Measurements from ENCODE around the gene PRRG3.

The PRRG3 gene

DNA sequence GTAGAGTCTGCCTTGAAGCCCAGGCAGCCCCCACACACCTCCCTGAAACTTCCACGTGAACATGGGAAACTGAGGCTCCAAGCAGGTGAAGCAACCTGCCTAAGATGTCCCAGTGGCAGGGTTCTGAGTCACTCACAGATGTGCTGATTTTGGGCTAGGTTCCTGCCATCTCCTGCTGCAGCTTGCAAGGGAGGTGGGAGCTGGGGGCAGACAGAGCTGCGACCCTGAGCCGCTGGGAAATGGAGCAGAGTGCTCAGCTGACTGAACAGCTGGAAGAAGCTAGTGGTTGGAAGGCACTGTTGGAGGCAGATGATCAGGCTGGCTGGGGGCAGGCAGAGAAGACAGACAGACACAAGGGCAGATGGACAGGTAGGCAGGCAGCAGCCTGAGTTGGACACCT lies 17.0 kb downstream of the PRRG3 start:
- TF ChIP-seq, protein P1, sequence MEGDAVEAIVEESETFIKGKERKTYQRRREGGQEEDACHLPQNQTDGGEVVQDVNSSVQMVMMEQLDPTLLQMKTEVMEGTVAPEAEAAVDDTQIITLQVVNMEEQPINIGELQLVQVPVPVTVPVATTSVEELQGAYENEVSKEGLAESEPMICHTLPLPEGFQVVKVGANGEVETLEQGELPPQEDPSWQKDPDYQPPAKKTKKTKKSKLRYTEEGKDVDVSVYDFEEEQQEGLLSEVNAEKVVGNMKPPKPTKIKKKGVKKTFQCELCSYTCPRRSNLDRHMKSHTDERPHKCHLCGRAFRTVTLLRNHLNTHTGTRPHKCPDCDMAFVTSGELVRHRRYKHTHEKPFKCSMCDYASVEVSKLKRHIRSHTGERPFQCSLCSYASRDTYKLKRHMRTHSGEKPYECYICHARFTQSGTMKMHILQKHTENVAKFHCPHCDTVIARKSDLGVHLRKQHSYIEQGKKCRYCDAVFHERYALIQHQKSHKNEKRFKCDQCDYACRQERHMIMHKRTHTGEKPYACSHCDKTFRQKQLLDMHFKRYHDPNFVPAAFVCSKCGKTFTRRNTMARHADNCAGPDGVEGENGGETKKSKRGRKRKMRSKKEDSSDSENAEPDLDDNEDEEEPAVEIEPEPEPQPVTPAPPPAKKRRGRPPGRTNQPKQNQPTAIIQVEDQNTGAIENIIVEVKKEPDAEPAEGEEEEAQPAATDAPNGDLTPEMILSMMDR (conservative IDR thresholded peaks at IDR 0.05; ENCODE audit: low read depth): no peak
- ChIA-PET POLR2A (ENCODE audit: low non-redundant PET) (no interaction called here), CTCF (interaction anchor here (0.5 to 0.6 kb wide), 2 partner anchors 424 to 862 kb away, joined by 3 to 4 read pairs; no protein-coding TSS in a partner anchor)
- no peak for DNase-seq (ENCODE audit: low spot score)
- H3K27ac ChIP-seq: no peak overlapping the region

DNA sequence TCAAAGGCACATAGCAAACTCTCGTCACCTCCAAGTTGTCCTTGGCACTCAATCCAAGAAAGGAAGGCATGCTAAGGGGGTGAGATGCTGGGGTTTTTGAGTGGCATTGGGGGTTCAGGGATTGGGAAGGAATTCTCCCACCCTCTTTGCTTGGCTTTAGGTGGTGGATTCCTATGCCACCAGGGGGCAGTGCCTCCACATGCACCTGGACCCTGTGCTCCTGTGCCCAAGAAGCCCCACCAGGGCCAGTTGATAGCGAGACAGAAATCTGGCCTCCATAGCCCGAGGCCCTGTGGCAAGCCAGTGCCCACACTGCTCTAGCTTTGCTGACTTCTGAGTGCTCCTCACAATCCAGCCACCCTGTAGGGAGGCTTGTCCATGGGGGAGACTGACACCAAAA lies 18.6 kb downstream of the PRRG3 start:
- POLR2A ChIA-PET (ENCODE audit: low non-redundant PET): no interaction called here
- no peak overlapping the region for H3K27ac ChIP-seq
- CTCF ChIA-PET: no interaction called here
- DNase-seq (ENCODE audit: low spot score): peak; percentile 10
- TF ChIP-seq, protein P1 (conservative IDR thresholded peaks at IDR 0.05; ENCODE audit: low read depth): peak; percentile 14; the same call in 1 of the 2 replicates

DNA sequence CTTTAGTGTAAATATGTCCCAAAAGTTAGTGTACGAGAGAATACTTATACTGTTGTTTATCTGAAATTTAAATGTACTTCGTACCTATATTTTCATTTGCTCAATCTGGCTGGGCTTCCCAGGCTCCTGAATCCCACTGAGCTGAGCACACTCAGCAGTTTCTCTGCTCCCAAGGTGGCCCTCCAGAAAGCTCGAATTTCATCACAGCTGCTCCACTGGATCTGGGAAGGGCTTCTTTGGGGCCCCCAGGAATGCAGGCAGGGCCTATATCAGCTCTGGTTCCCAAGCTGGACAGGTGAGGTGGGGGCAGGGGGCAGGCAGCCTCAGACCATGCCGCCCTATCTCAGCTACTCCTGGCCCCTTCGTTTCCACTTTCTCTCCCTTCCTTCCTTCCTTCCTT lies 19.1 kb downstream of the PRRG3 start:
- ChIA-PET POLR2A (ENCODE audit: low non-redundant PET) (no interaction called here), CTCF (no interaction called here)
- DNase-seq (ENCODE audit: low spot score): no peak
- no peak overlapping the region for H3K27ac ChIP-seq
- TF ChIP-seq, protein P1 (conservative IDR thresholded peaks at IDR 0.05; ENCODE audit: low read depth): no peak

- POLR2A ChIA-PET (ENCODE audit: low non-redundant PET): no interaction called here
- H3K27ac ChIP-seq: no peak within 1 kb of the TSS
- TF ChIP-seq, protein P1 (conservative IDR thresholded peaks at IDR 0.05; ENCODE audit: low read depth): no peak
- no peak for DNase-seq (ENCODE audit: low spot score)
- CTCF ChIA-PET: no interaction called here
These were observed 20.5 kb downstream of the PRRG3 start, which contains the start of gene FATE1 for GRCh38 chrX:151715752-151716151. Gene FATE1, plus strand, starts transcription at chrX:151716035. Its CDS starts 85 bp downstream, at chrX:151716120.

DNA sequence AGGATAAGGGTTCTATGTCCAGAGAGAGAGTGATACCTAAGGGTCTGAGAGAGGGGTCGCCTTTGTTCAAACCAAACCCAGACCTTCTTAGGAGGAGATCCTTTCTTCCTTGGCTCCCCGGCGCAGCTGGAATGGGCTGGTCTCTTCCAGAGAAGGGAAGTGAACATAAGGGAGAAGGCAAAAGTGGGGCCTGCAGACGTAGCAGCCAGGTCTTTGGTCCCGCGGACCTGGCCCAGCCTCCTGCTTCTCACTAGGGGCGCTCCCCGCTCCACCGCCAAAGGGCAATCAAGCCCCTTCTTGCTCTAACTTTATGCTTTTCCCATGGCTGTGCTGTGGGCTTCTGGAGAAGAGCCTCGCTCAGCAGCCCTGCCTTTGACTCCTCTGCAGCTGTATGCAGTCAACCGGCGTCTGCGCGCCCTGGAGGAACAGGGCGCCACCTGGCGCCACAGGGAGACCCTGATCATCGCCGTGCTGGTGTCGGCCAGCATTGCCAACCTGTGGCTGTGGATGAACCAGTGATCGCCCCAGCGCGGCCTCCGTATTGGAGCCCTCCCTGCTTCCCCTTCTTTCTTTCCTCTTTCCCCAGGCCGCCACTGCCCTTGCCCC lies 27.1 kb downstream of the PRRG3 start:
- TF ChIP-seq, protein P1 (conservative IDR thresholded peaks at IDR 0.05; ENCODE audit: low read depth): no peak
- POLR2A ChIA-PET (ENCODE audit: low non-redundant PET): no interaction called here
- no peak for DNase-seq (ENCODE audit: low spot score)
- H3K27ac ChIP-seq: no peak overlapping the region
- CTCF ChIA-PET: no interaction called here

GRCh38 chrX:151723156-151723760 lies 28.0 kb downstream of the PRRG3 start:
- TF ChIP-seq, protein P1 (conservative IDR thresholded peaks at IDR 0.05; ENCODE audit: low read depth): no peak
- DNase-seq (ENCODE audit: low spot score): no peak
- CTCF ChIA-PET: no interaction called here
- no peak overlapping the region for H3K27ac ChIP-seq
- POLR2A ChIA-PET (ENCODE audit: low non-redundant PET): no interaction called here

Measured in RWPE1 (cell line).